ENCODE measurements around the gene ATP1A4. TPM values are rescaled to one million over a fixed set of nuclear protein-coding genes. Genes with fewer than 3 reads are reported as not detected.

Gene ATP1A4
- total RNA-seq, 1 experiment from 2014 or later, result not detected

DNA sequence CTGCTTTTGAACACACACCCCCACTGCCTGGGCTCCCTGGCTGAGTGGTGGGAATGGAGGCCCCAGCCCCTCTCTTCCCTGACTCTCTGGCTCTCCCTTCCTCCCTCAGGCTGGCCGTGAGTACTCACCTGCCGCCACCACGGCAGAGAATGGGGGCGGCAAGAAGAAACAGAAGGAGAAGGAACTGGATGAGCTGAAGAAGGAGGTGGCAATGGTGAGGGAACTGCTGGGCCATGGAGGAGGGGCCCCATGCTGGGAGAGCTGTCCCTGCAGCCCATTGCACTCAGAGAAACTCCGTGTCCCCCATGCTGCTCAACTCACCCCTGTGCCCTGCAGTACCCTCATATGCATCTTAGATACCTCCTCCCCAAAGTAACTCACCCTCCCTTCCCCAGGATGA lies 30.6 kb upstream of the ATP1A4 start:
- H3K27ac ChIP-seq (ENCODE audit: low read length), result no peak overlapping the region
- TF ChIP-seq TCF7L2 (IDR thresholded peaks at IDR 0.05; ENCODE audit: low read depth, low read length) (no peak), POLR2AphosphoS5 (IDR thresholded peaks at IDR 0.05; ENCODE audit: low read depth, low read length) (no peak), CTCF (IDR thresholded peaks at IDR 0.05) (no peak), SIN3A (IDR thresholded peaks at IDR 0.05; ENCODE audit: borderline replicate concordance, insufficient read depth, low read depth, low read length) (no peak)
- TF ChIP-seq, protein P1, sequence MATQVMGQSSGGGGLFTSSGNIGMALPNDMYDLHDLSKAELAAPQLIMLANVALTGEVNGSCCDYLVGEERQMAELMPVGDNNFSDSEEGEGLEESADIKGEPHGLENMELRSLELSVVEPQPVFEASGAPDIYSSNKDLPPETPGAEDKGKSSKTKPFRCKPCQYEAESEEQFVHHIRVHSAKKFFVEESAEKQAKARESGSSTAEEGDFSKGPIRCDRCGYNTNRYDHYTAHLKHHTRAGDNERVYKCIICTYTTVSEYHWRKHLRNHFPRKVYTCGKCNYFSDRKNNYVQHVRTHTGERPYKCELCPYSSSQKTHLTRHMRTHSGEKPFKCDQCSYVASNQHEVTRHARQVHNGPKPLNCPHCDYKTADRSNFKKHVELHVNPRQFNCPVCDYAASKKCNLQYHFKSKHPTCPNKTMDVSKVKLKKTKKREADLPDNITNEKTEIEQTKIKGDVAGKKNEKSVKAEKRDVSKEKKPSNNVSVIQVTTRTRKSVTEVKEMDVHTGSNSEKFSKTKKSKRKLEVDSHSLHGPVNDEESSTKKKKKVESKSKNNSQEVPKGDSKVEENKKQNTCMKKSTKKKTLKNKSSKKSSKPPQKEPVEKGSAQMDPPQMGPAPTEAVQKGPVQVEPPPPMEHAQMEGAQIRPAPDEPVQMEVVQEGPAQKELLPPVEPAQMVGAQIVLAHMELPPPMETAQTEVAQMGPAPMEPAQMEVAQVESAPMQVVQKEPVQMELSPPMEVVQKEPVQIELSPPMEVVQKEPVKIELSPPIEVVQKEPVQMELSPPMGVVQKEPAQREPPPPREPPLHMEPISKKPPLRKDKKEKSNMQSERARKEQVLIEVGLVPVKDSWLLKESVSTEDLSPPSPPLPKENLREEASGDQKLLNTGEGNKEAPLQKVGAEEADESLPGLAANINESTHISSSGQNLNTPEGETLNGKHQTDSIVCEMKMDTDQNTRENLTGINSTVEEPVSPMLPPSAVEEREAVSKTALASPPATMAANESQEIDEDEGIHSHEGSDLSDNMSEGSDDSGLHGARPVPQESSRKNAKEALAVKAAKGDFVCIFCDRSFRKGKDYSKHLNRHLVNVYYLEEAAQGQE (IDR thresholded peaks at IDR 0.05; ENCODE audit: insufficient read depth in 1 of 2, low read depth in 2 of 2, low read length in 1 of 2), result no peak
- no peaks in the 10 kb centered on the region for H3K9me3 ChIP-seq (ENCODE audit: control insufficient read depth, insufficient read depth, low read depth, low read length)
- intact Hi-C loops (cut with micrococcal nuclease; ENCODE audit: unreplicated experiment) (no loop called here), in situ Hi-C loops (cut with HindIII; ENCODE audit: low pct_unique_long_range_greater_than_20kb, low sequenced_read_pairs) (no loop called here)
- BruUV-seq (replicated peaks), result no TSS peak
- DNase-seq (ENCODE audit: low read depth, low spot score) (no peak), ATAC-seq (no peak)
- H3K27me3 ChIP-seq (ENCODE audit: control insufficient read depth, insufficient read depth, low read length), result no peaks in the 10 kb centered on the region
- no peak overlapping the region for H3K4me3 ChIP-seq (ENCODE audit: low read depth in 2 of 2, low read length in 2 of 2)
- ChIA-PET CTCF (no interaction called here), POLR2A (no interaction called here)
- H3K4me1 ChIP-seq (ENCODE audit: control insufficient read depth, insufficient read depth, low read length), result no peaks in the 10 kb centered on the region
- no peaks in the 10 kb centered on the region for H3K36me3 ChIP-seq (ENCODE audit: control insufficient read depth, insufficient read depth, low read length)

- no TSS peak for BruUV-seq (replicated peaks)
- Histone ChIP-seq H3K27ac (ENCODE audit: low read length) (no peak overlapping the region), H3K27me3 (ENCODE audit: control insufficient read depth, insufficient read depth, low read length) (no peaks in the 10 kb centered on the region), H3K9me3 (ENCODE audit: control insufficient read depth, insufficient read depth, low read depth, low read length) (no peaks in the 10 kb centered on the region), H3K4me3 (ENCODE audit: low read depth in 2 of 2, low read length in 2 of 2) (no peak overlapping the region), H3K4me1 (ENCODE audit: control insufficient read depth, insufficient read depth, low read length) (no peaks in the 10 kb centered on the region), H3K36me3 (ENCODE audit: control insufficient read depth, insufficient read depth, low read length) (no peaks in the 10 kb centered on the region)
- TF ChIP-seq CTCF (IDR thresholded peaks at IDR 0.05), result no peak
- TF ChIP-seq SIN3A (IDR thresholded peaks at IDR 0.05; ENCODE audit: borderline replicate concordance, insufficient read depth, low read depth, low read length), result no peak
- TF ChIP-seq TCF7L2 (IDR thresholded peaks at IDR 0.05; ENCODE audit: low read depth, low read length), result no peak
- no peak for TF ChIP-seq POLR2AphosphoS5 (IDR thresholded peaks at IDR 0.05; ENCODE audit: low read depth, low read length)
- DNase-seq (ENCODE audit: low read depth, low spot score) (no peak), ATAC-seq (no peak)
- intact Hi-C loops (cut with micrococcal nuclease; ENCODE audit: unreplicated experiment) (no loop called here), in situ Hi-C loops (cut with HindIII; ENCODE audit: low pct_unique_long_range_greater_than_20kb, low sequenced_read_pairs) (no loop called here)
- CTCF ChIA-PET, result no interaction called here
- POLR2A ChIA-PET, result no interaction called here
Measured at GRCh38 chr1:160121388-160121787, 30.0 kb upstream of the ATP1A4 start.

Measured in Panc1 (cell line).